ENCODE results near the gene SHMT2.

The SHMT2 gene

GRCh38 chr12:57229634-57230380, at the start of gene SHMT2:
SHMT2 (plus strand) TSS chr12:57229711; CDS start chr12:57229779, 68 bp downstream.
- DNase-seq = peak; percentile 94

GRCh38 chr12:57180321-57180989, 49.1 kb upstream of the SHMT2 start:
- DNase-seq = no peak

GRCh38 chr12:57181072-57181471, 48.4 kb upstream of the SHMT2 start:
- no peak for DNase-seq

GRCh38 chr12:57181561-57182155, 47.9 kb upstream of the SHMT2 start:
- no peak for DNase-seq

GRCh38 chr12:57182918-57183575, 46.5 kb upstream of the SHMT2 start:
- peak; percentile 45 for DNase-seq

GRCh38 chr12:57183939-57184725, 45.4 kb upstream of the SHMT2 start:
- DNase-seq = no peak

DNA sequence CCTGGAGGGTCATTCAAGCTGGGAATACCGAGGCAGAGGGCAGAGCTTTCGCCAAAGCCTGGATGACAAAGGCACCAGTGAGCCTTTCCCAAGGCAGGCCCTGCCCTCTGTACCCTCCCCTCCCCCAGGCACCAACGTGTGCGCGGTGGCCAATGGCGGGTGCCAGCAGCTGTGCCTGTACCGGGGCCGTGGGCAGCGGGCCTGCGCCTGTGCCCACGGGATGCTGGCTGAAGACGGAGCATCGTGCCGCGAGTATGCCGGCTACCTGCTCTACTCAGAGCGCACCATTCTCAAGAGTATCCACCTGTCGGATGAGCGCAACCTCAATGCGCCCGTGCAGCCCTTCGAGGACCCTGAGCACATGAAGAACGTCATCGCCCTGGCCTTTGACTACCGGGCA, 44.1 kb upstream of the SHMT2 start:
- DNase-seq = no peak

GRCh38 chr12:57185906-57186508, 43.5 kb upstream of the SHMT2 start:
- DNase-seq = no peak

- no peak for DNase-seq
Measured at GRCh38 chr12:57187222-57188089, 42.1 kb upstream of the SHMT2 start.

- DNase-seq = no peak
Measured at GRCh38 chr12:57188090-57188425, 41.5 kb upstream of the SHMT2 start.

- DNase-seq = no peak
Measured at GRCh38 chr12:57190037-57190436, 39.5 kb upstream of the SHMT2 start.

- no peak for DNase-seq
Measured at GRCh38 chr12:57190821-57191220, 38.7 kb upstream of the SHMT2 start.

DNA sequence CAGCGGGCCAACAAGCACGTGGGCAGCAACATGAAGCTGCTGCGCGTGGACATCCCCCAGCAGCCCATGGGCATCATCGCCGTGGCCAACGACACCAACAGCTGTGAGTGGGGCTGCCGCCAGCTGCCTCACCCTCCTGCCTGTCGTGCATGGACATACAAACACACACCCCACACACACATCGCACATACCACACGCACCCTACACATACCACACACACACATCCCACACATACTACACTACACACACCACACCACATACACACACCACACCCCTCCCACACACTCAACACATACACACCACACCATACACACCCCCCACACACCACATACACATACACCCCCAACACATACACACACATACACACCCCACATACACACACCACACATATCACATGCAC, 38.1 kb upstream of the SHMT2 start:
- no peak for DNase-seq

DNA sequence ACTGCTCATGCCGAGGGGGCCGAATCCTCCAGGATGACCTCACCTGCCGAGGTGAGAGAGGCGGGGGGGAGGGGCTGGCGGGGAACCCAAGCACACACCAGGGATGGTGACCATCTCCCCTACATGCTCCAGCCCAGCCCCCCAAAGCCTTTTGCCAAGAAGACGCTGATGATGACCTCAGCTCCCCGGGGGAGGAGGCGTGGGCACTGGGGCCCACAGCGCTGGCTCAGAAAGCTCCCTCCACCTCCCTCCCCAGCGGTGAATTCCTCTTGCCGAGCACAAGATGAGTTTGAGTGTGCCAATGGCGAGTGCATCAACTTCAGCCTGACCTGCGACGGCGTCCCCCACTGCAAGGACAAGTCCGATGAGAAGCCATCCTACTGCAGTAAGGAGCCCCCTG, 36.6 kb upstream of the SHMT2 start:
- no peak for DNase-seq

DNA sequence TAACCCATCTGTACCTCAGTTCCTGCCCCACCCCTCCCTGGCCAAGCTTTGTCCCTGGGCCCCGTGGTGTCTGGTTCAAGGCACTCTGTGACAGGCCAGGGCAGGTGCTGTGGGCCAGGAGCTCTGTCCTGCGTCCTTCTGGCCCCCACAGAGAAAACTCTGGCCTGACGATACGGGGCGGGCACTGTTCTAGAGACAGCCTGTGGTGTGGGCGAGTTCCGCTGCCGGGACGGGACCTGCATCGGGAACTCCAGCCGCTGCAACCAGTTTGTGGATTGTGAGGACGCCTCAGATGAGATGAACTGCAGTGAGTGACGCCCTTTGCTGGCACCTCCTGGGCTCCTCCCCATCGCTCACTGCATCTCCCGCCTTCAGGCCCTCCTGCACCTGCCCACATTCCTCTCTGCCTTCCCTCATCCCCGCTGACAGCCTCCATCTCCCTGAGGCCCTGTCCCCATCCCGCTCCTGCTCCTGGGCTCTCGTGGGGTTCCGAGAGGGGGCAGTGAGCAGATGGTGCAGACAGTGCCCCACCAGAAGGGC, 35.7 kb upstream of the SHMT2 start:
- DNase-seq = no peak

- no peak for DNase-seq
Measured at GRCh38 chr12:57194253-57194652, 35.3 kb upstream of the SHMT2 start.

- DNase-seq = no peak
Measured at GRCh38 chr12:57195186-57195585, 34.3 kb upstream of the SHMT2 start.

GRCh38 chr12:57195611-57196371, 33.7 kb upstream of the SHMT2 start:
- no peak for DNase-seq

DNA sequence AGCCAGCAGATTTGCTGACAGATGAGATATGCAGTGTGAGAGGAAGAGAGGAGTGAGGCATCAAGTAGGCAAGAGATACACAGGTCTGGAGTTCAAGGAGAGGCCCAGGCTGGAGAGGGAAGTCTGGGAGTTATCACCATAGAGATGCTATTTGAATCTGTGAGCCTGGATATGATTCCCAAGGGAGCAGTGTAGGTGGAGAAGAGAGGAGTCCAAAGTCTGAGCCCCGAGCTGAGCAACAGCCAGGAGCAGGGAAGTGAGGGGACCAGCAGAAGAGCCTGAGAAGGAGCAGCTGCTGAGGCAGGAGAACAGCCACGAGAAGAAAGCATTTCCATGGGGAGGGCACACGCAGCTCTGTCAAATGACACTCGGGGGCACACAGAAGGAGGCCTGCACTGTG, 33.1 kb upstream of the SHMT2 start:
- no peak for DNase-seq

DNA sequence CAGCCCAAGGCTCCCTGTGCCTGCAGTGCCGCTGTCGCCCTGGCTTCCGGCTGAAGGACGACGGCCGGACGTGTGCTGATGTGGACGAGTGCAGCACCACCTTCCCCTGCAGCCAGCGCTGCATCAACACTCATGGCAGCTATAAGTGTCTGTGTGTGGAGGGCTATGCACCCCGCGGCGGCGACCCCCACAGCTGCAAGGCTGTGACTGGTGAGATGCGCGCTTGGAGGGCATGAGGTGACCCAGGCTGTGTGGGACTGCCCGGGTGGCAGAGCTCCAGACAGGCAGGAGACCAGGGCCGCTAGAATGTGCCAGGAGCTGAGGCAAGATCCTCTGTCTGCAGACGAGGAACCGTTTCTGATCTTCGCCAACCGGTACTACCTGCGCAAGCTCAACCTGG, 32.6 kb upstream of the SHMT2 start:
- no peak for DNase-seq

Data from NCI-H1436 (cell line).